Iris pigment epithelial cell (primary cell): ENCODE data around the gene AJM1.

Experiments
- DNase-seq: peaks from one replicate; pipeline ENCODE4 v3.0.0-alpha.2; 2011; ENCODE audit warnings: low read depth

AJM1 gene

GRCh38 chr9:136845465-136846260 is 3.4 kb downstream of the AJM1 start:
- no peak for DNase-seq

- no peak for DNase-seq
These were observed 4.3 kb downstream of the AJM1 start for GRCh38 chr9:136846376-136847087.

DNA sequence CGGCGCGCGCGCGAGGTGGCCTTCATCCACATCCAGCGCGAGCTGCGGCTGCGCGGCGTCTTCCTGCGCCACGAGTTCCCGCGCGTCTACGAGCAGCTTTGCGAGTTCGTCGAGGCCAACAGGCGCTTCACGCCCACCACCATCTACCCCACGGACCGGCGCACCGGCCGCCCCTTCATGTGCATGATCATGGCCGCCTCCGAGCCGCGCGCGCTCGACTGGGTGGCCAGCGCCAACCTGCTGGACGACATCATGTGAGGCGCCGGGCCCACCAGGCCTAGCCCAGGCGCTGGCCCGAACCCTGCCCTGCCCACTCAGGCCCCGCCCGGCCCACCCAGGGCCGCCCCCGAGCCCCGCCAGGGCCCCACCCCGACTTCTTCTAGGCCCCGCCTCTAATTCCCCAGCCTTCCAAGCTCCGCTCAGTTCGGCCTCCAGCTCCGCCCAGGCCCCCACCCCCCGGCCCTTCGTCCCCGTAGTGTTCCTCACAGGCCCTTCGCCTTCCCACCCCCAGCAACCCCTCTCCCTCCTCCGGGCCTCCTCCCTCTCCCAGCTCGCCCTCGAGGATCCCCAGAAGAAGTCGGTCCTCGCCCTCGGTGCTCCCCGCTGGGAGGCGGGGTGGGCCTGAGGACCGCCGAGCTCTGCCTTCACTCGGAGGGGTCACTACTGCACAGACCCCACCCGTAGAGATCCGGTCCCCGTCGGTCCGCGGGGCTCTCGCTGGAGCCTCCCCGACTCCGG is 5.0 kb downstream of the AJM1 start:
- DNase-seq, result peak; percentile 57

DNA sequence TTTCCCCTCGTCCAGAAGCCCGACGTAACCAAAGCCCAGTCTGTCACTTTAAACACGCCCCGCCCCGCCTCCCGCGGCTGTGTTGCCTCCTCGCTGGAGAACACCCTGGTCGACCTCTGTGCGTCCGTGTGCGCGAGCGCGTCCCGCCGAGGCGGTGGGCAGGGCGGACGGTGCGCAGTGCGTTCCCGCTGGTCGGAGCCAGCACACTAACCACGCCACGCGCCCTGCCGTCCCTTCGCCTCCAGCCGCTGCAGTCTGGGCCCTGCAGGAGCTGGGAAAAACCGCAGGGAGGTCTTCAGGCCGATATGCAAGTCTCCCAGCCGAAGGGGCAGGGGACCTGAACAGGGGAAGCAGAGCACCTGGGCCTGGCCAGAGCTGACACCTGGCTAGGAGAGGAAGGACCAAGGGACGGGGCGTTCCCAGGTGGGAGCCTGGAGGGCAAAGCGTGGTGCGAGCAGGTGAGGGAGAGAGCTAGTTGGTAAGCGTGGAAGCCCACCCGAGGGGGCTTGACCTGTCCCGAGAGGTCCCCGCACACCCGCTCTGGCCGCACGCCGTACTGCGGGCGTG is 5.6 kb downstream of the AJM1 start:
- DNase-seq, result peak; percentile 85

DNA sequence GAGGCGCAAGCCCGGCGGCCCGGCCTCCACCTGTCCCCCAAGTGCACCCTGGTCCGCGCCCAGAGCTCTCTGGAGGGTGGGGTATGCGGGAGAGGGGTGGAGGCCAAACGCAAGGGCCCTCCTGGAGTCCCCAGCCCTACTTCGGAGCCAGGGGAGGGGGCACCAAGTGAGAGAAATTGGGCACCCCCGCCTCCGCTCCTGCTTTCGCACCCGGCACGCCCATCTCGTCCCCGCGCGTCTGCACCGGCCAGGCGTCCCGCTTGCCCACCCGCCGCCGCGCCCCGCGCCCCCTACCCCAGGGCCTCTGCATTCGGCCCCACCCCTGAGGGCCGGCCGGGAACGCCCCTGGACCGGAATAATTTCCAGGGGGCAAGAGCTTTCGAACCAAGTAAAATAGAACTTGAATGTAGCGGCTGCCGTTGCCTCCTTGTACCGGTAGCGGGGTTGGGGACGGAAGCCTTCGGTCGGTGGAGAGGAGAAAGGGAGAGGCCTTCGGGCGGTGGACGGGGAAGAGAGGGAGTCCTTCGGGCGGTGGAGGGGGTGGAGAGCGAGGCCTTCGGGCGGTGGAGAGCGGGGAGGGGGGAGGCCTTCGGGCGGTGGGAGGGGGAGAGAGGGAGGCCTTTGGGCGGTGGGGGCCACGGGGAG is 6.2 kb downstream of the AJM1 start:
- DNase-seq, result peak; percentile 45

GRCh38 chr9:136849038-136849959 is 7.0 kb downstream of the AJM1 start, which contains the start of gene PHPT1:
PHPT1 (plus strand) TSS chr9:136849409; CDS start chr9:136849431, 22 bp downstream.
- DNase-seq, result peak; percentile 99

- no peak for DNase-seq
These were observed 7.9 kb downstream of the AJM1 start for GRCh38 chr9:136849960-136850865.

DNA sequence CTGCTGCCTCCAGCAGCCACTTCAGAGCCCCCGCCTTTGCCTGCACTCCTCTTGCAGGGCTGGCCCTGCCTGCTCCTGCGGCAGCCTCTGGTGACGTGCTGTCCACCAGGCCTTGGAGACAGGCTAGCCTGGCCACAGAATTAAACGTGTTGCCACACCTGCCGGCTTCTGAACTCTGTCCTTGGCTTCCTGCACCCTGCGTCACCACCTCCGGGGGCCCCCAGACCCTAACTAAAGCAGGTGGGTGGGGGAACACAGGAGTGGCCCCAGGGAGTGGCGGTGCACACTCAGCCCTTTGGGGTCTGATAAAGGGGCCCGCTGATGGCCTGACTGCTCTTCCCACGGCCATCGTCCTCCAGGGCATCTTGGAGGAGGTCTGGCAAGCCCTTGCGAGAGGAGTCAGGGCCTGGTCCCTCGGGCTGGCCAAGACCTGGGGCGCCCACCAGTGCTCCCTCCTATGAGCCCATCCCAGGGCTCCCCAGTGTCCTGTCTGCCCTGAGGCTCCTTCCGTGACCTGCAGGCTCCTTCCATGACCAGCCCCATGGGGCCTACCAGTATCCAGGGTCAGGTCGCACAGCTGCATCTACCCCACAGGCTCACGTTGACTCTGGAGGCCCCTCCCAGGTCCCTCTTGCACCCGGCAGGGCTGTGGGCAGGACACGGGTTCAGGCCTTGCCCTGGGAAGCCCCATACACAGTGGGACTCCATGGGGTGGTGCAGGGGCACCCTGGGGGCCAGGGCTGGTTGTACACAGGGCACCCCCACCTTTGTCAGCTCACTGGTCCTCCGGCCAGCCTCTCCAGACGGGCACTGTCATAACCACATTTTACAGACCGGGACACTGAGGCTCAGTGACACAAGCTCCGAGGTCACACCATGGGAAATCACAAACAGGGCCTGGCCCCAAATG is 8.8 kb downstream of the AJM1 start:
- DNase-seq, result no peak

GRCh38 chr9:136851941-136852663 is 9.8 kb downstream of the AJM1 start, which contains the start of gene MAMDC4:
MAMDC4 (plus strand) TSS chr9:136852346; CDS start chr9:136852417, 71 bp downstream.
- DNase-seq, result no peak

DNA sequence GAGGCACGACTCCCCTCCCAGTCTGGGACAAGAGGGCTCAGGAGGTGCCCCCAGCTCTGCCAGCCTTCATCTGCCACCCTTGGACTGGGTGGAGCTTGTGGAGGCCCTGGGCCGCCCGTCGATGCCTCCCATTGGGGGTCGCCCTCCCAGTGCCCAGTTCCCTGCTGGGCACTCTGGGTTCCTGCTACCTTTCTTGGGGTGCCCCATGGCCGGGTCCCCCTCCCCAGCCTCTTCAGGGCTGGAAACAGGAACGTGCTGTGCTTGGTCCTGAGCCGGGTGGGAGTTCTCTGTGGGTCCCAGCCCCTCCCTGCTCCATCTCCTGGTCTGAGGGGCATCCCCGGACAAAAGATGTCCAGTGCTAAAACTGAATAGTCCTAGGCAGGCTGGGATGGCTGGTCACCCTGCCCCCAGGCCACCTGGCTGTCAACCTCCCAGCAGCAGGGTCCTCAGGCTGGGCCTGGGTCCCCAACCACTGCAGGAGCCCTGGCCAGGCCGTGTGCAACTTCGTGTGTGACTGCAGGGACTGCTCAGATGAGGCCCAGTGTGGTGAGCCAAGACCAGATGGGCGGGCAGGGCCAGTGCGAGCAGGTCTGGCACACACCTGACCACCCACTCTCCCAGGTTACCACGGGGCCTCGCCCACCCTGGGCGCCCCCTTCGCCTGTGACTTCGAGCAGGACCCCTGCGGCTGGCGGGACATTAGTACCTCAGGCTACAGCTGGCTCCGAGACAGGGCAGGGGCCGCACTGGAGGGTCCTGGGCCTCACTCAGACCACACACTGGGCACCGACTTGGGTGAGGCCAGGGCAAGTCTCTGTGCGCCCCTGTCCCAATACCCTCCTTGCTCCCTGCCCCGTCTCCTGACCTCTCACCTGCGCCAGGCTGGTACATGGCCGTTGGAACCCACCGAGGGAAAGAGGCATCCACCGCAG is 10.7 kb downstream of the AJM1 start:
- no peak for DNase-seq

- no peak for DNase-seq
These were observed 11.4 kb downstream of the AJM1 start for GRCh38 chr9:136853596-136854112.

- DNase-seq, result no peak
These were observed 12.0 kb downstream of the AJM1 start for GRCh38 chr9:136854113-136854841.

DNA sequence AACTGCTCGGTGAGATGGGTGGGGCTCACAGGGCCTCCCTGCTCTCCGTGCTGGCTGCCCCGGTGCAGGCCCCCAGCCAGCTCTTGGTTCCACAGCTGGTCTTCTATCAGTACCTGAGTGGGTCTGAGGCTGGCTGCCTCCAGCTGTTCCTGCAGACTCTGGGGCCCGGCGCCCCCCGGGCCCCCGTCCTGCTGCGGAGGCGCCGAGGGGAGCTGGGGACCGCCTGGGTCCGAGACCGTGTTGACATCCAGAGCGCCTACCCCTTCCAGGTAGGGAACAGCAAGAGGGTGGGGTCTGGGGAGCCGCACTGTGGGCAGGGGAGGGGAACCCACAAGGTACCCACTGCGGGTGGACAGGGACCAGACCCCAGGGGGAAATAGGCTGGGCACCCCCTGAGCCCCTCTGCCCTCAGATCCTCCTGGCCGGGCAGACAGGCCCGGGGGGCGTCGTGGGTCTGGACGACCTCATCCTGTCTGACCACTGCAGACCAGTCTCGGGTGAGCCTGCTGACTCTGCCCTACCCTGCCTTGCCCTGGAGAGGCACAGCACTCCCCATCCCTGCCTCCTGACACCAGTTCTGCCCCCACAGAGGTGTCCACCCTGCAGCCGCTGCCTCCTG is 12.7 kb downstream of the AJM1 start:
- DNase-seq, result no peak

GRCh38 chr9:136855461-136856078 is 13.3 kb downstream of the AJM1 start:
- DNase-seq, result no peak

DNA sequence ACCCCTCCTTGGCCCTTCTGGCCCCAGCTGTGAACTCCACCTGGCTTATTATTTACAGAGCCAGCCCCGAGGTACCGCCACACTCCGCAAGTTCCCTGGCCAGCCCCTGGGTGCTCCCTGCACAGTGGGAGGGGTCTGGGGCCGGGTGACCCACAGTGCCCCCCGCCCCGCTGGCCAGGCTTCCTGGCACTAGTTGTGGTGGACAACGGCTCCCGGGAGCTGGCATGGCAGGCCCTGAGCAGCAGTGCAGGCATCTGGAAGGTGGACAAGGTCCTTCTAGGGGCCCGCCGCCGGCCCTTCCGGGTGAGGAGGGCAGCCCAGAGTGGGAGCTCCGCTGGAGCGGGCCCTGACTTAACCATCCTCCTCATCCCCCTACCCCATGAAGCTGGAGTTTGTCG is 13.8 kb downstream of the AJM1 start:
- DNase-seq, result no peak
